ENCODE results near the gene FIGNL2. TPM values are rescaled to one million over a fixed set of nuclear protein-coding genes. Genes with fewer than 3 reads are reported as not detected.
A peak's percentile ranks its signal among the peaks of the same experiment; 100 is the strongest.
"Not testable (repeated sequence)": the region's sequence is repeated elsewhere in the genome, so short reads cannot be mapped to it uniquely, and the experiment has no call there.

Gene FIGNL2, protein sequence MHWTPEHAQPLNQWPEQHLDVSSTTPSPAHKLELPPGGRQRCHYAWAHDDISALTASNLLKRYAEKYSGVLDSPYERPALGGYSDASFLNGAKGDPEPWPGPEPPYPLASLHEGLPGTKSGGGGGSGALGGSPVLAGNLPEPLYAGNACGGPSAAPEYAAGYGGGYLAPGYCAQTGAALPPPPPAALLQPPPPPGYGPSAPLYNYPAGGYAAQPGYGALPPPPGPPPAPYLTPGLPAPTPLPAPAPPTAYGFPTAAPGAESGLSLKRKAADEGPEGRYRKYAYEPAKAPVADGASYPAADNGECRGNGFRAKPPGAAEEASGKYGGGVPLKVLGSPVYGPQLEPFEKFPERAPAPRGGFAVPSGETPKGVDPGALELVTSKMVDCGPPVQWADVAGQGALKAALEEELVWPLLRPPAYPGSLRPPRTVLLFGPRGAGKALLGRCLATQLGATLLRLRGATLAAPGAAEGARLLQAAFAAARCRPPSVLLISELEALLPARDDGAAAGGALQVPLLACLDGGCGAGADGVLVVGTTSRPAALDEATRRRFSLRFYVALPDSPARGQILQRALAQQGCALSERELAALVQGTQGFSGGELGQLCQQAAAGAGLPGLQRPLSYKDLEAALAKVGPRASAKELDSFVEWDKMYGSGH
- total RNA-seq (2014; rRNA removed; shearing (Covaris generic)): 0.10 TPM in 1 of 2 replicates, not detected in the other

DNA sequence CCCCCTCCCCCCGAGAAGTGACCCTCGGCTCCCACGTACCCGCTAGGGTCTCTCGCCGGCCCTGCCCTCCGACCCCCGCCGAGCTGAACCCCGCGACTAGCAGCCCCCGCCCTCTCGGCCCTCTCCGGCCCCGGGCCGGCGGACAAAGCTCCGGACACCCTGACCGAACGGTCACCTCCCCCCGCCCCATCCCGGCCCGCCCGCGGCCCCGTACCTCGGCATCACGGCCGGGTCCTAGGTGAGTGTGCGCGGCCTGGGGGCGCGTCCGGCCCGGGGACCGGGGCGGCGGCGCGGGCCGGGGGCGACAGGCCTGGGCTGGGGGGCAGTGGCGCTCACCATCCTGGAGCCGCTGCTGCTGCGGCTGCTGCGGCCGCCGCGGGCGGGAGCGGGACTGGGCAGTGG lies at the start of gene FIGNL2:
Gene FIGNL2, minus strand, starts transcription at position 393 of the 402 bp plus-strand sequence. CDS start 26,305 bp downstream, outside the sequence.
- DNase-seq (ENCODE audit: low read depth): no peak

DNA sequence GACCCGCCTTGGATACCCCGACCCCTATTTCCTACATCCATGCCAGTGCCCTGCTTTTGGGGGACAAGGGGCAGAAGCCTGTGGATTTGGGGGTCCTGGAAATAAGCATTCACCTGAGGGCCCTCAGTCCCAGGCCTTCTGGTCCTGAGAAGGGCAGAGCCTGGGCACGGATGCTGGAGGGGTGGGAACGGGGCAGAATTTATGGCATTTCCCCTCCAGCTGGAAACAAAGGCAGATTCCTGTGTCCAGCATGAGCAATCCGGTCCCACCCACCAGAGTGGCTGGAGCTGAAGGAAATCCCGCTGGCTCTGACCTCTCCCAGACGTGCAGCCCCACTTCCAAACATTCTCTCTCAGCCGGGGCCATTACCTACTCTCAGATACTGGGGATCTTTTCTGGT lies 48.7 kb upstream of the FIGNL2 start:
- no peak for DNase-seq (ENCODE audit: low read depth)

DNA sequence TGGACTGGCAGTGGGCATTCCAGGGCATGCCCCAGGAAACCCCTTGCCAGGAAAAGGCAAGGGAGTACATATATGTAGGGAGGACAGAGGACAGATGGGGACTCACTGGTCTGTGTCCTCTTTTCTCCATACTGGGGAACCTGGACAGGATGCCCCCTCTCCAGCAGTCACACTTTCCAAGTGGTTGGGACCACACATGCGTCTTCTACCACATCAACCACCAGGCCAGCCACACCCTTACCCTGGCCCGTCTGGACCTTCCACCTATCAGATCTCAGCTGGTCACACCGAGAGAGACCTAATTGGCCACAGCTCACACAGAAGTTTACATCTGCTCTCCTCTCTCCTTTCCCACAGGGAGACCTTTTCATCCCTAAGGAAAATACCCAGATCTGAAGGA lies 47.7 kb upstream of the FIGNL2 start:
- no peak for DNase-seq (ENCODE audit: low read depth)

DNA sequence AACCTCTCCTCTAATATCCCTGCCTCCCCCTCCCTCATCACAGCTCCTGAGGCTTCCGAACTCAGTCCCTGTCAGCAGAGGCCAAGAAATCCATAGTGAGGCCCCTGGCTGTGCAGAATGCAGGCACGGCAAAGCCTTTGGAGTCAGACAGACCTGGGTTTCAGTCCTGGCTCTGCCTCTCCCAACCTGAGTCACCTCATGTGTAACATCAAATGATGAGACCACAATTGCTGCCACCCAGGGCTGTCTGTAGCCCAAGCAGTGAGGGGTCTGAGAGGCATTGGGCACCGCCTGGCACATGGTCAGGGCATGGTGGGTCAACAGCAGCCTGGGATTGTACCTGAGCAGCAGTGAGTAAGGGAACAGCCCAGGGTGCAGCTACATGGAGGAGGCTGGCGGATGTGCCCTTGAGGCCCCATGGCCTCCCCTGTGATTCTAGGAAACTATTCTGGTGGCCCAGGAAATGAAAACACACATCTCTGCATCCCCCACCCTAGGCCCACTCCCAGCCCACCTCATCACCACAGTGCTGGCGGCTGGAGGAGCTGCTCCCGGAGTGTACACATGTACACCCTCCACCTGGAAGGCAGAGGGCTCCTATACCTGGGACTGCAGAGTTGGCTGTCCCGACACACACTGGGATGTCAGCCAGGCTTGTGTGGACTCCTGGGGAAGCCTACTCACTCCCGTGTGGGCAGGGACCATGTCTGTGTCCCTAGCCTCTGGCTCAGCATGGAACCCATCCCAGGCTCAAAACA lies 47.0 kb upstream of the FIGNL2 start:
- no peak for DNase-seq (ENCODE audit: low read depth)

DNA sequence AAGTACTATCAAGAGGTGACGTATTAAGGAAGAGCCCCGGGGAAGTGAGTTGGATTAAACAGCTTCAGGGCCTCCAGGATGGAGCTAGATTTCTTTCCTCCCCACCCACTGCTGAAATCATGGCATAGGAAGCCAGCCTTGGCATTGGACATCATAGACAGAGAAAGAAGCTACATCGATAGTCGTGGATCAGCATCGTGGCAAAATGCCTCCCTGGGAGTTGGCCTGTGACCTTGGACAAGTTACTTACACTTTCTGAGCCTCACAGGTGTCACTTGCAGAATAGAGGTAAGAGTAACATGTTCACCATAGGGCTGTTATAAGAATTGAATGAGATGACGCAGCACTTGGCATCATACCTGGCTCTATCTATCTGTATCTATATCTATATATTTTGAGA lies 45.3 kb upstream of the FIGNL2 start:
- DNase-seq (ENCODE audit: low read depth): no peak

DNA sequence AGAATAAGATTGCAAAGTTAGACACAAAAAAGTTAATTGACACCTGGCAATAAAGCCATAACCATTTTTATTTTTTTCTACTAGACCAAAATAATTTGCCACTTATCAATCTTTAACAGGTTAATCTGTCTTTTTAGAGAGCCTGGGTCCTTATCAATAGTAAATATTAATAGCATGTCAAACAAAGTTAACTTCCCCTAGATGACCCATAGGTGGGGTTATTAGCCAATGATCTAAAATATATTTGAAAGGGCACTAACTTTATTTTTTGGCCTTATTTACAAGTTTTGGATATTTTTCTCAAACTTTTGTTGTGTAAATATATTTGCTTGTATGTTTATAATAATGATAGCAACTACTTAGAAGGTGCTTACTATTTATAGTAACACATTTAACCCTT lies 43.3 kb upstream of the FIGNL2 start:
- no peak for DNase-seq (ENCODE audit: low read depth)

DNA sequence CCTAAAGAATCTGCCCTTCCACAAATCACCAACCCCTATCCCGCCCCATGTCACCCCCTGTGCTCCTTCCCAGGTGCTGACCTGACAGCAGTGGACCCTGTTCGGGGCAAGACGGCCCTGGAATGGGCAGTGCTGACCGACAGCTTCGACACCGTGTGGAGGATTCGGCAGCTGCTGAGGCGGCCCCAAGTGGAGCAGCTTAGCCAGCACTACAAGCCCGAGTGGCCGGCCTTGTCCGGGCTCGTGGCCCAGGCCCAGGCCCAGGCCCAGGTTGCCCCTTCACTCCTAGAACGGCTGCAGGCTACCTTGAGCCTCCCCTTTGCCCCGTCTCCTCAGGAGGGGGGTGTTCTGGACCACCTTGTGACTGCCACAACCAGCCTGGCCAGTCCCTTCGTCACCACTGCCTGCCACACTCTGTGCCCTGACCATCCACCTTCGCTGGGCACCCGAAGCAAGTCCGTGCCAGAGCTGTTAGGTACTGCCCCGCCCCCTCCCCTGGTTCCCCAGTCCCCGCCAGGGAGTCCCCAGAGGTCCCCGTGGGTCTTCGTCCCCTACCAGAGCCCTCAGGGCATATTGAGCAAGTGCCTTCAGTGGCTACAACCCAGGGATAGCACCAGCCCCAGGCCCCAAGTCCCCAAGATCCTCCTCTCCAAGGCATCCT lies 42.1 kb upstream of the FIGNL2 start:
- DNase-seq (ENCODE audit: low read depth): no peak

DNA sequence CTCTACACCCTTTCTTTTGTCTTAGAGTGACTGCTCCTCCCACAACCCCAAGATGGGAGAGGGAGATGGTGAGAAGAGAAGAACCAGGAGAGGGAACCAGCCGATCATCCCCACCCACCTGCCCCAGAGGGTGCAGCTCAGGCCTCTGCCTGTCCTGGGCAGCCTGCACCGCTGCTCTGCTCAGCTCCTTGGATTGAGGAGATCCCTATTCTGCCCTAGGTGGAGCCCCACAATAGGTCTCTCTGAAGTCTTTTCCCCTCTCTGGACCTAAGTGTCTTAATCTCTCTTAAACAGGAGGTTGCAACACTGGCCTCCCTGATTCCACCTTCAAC lies 41.6 kb upstream of the FIGNL2 start:
- no peak for DNase-seq (ENCODE audit: low read depth)

DNA sequence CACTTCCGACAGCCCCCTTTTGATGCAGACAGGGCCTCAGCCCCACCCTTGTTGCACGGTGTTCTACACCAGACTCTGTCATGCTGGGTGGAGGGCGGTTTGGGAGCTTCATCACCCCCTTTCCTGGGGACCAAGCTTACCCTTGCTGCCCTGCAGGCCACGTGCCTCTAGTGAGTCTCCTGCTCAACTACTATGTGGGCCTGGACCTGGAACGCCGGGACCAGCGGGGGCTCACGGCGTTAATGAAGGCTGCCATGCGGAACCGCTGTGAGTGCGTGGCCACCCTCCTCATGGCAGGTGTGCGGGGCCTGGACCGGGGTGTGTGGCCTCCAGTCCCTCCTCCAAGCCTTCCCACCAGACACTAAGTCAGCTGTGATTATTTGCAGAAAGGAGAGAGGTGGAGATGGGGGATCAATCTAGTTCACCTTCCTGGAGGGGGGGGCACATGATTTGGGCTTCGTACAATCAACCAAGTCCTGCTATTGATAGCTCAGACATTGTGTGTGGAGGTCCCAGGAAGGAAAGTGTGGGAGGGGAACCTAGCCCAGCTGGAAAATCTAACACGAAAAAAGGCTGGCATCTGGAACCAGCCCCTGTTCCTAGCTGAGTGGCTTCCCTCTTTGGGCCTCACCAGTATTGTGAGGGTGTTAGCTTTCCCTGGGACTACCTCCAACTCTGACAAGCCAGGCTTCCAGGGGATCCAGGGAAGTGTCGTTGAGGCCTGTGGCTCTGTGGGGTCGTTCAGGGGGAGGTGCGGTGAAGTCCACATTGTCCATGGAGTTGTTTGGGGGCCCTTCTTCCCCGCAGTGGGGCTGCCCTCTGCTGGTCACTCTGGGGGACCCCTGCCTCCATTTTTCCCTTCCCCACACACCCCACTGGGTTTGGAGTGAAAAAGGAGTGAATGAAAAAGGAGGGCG lies 41.0 kb upstream of the FIGNL2 start:
- no peak for DNase-seq (ENCODE audit: low read depth)

DNA sequence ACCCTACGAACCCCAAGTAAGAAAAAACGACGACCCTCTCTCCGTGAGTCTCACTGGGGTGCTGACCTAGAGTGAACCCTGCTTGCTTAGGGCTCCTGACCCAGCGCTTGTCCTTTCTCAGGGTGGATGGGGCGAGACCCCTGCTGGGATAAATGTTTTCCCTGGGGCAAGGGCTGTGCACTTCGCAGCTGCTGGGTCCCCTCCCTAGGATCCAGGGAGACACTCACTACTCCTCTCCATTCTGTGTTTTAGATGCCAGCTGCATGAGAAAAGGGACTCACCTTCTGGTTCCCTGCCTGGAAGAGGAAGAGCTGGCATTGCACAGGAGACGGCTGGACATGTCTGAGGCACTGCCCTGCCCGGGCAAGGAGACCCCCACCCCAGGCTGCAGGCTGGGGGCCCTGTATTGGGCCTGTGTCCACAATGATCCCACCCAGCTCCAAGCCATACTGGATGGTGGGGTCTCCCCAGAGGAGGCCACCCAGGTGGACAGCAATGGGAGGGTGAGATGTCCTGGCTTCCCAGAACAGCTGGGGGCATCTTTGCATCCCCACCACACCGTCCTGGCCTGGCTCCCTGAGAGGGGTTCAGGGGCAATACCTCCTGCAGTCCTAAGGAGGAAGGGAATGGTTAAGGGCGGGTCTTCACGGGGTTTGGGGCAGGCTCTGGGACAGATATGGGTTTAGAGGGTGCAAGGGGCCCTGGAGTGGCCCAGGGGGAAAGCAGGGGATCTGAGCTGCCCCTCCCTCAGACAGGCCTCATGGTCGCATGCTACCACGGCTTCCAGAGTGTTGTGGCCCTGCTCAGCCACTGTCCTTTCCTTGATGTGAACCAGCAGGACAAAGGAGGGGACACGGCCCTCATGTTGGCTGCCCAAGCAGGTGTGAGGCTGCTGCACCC lies 40.0 kb upstream of the FIGNL2 start:
- no peak for DNase-seq (ENCODE audit: low read depth)

DNA sequence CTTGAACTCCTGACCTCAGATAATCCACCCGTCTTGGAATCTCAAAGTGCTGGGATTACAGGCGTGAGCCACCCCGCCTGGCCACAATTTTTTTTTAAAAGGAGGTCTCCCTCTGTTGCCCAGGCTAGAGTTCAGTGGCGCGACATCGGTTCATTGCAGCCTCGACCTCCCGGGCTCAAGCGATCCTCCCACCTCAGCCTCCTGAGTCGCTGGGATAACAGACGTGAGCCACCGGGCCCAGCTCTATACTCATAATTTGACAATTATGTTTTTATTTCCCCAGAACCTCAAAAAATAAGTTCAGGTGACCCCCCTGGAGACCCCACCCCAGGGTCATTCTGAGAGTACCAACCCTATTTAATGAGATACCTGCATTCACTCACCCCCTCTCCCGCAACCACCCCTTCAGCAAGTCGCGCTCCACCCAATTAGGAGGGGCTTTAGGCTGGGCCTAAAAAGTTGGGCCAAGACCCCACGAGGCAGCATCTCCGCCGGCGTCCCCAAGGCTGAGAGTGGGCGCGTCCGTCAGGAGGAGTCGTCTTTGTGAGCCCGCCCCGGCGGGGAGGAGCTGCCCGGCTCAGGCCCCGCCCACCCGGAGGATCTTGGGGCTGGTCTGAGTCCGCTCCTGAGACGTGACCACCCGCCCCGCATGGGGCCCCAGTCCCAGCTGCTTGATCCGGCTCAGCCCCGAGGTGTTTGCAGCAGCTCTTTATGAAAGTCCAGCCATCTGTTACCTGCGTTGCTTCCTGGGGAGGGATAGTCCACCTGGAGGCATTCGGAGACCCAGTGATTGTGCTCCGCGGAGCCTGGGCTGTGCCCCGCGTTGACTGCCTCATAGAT lies 39.2 kb upstream of the FIGNL2 start, which contains the start of gene ANKRD33:
Gene ANKRD33, plus strand, starts transcription at position 628 of the 840 bp plus-strand sequence. Its CDS starts 84 bp downstream, at position 712.
- DNase-seq (ENCODE audit: low read depth): no peak

DNA sequence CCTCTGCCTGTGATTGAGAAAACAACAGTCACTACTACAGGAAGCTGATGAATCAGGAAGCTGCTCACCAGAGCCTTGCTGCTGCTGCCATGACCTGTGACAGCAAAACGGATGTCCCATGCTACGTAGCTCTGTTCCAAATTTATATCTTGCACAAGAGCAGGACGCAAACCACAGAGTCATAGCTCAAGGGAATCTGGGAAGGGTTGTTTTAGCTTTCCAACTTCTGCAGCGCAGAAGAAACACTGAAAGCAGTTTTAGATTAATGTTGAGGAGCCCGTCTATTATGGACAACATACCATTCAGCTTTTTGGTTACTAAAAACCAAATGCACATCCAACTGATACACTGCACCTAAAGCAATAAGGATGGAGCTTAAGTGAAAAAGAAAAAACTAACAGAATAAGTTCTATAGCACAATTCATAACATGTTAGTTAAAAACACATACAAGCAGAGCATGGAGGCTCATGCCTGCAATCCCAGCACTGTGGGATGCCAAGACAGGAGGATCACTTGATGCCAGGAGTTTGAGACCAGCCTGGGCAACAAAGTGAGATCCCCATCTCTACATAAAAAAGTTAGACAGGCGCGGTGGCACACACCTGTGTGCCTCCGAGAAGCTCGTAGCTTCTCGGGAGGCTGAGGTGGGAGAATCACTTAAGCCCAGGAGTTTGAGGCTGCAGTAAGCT lies 37.6 kb upstream of the FIGNL2 start:
- DNase-seq (ENCODE audit: low read depth): peak; percentile 88

DNA sequence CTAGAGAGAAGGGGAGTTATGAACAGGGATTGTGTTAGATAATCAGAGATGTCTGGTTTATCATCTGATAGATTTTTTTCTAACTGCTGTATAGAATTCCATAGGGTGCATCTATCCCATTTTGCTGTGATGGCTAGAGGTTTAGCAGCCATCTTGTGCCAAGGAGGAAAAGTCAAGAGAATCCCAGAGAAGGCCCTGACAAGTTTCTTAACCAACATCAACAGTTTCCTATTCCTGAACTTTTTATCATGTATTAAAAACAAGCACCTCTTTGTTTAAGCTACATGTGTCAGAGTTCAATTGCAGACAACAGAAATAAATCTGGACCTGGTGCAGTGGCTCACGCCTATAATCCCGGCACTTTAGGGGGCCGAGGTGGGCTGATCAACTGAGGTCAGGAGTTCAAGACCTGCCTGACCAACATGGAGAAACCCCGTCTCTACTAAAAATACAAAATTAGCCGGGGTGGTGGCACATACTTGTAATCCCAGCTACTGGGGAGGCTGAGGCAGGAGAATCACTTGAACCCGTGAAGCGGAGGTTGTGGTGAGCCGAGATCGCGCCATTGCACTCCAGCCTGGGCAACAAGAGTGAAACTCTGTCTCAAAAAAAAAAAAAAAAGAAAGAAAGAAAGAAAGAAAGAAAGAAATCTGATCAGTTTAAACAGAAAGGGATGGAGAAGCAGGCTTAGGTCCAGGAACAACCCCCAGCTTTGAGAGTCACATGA lies 36.9 kb upstream of the FIGNL2 start:
- not testable (repeated sequence) for DNase-seq (ENCODE audit: low read depth)

DNA sequence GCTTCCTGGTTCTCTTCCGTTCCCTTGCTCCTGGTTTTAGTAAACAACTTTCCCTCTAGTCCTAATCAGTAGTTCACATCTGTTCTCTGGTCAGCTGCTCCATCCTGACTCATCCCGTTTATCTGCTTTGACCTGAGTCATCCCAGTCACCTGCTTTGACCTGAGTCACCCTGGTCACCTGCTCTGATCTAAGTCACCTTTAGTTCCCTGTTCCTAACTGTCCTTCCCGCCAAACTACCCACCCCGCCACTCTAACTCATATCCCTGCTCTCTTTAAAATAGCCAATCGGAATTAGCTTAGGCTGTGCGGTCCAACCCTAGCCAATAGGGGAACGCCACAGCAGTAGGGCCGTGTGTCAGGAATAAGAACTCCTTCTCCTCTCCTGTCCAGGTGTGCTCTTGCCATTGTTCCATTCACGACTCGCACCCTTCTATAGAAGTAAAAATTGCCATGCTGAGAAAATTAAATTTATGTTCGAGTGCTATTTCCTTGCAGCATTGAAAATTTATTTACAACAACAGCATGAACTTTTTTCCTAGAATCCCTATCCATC lies 36.2 kb upstream of the FIGNL2 start:
- peak; percentile 72 for DNase-seq (ENCODE audit: low read depth)

DNA sequence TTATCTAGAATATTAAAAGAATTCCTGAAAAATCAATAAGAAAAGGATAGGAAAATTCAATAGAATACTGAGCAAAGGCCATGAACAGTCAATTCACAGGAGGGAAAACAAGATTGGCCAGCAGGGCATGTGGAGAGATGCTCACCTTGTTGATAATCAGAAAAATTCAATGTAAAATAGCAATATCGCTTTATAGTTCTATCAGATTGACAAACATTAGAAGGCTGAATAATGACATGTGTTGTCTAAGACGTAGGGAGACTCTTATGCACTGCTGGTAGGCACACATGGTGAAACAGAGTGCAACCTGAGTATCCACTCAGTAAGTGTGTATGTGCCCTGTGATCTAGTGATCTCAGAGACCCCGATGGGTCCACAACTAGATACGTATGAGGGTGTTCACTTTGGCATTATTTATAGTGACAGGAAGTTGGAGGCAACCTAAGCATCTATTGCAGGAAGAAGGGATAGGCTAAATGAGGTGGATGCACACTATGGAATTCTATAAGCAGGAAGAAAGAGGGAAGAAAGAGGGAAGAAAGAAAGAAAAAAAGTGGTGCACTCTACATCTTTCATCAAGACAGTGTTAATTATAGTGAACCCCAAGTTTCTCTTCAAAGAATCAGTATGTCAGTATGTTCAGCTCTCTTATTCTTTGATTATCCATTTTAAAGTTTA lies 35.6 kb upstream of the FIGNL2 start:
- no peak for DNase-seq (ENCODE audit: low read depth)

DNA sequence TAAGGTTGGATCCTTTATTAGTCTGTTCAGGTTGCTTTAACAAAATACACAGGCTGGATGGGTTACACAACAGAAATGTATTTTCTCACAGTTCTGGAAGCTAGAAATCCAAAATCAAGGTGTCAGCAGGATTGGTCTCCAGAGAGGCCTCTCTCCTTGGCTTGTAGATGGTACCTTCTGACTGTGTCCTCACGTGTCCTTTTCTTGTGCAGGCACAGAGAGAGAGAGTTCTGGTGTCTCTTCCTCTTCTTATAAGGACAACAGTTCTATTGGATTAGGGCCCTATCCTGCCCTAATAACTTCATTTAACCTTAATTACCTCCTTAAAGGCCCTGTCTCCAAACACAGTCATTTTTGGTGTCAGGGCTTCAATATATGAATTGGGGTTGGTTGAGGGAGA lies 34.8 kb upstream of the FIGNL2 start:
- no peak for DNase-seq (ENCODE audit: low read depth)

DNA sequence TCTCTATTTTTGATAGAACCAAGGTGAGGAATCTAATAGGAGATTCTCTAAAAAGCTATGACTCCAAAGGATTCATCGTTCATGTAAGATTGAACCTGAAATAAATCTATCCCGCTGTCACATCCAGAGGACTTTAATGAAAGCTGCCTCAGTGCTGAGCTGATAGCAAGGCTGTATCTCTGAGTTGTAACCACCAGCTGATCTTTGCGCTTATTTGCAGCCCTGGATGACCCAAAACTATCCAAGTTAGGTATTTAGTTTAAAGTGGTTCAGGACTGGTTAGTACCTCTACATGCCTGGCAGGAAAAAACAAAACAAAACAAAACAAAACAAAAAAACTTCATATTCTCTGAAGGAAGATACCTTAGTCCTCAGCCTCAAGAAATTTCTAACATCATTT lies 30.6 kb upstream of the FIGNL2 start:
- no peak for DNase-seq (ENCODE audit: low read depth)
